Parathyroid adenoma (tissue), 2 donors: ENCODE data around the gene CMBL.

Experiments used
- H2AFZ ChIP-seq: fragments of 300-600 bp; sonication (generic); one replicate; pipeline ENCODE4 v1.7.0; 2017; ENCODE audit warnings: antibody characterized with exemption, mild to moderate bottlenecking
- H3K27ac ChIP-seq: fragments of 300-600 bp; sonication (generic); one replicate; pipeline ENCODE4 v1.7.0; 2017
- H3K27me3 ChIP-seq: fragments of 300-600 bp; sonication (generic); one replicate; pipeline ENCODE4 v1.7.0; 2017; ENCODE audit warnings: low read length; ENCODE audit not compliant: control insufficient read depth, insufficient read depth
- H3K36me3 ChIP-seq: fragments of 300-600 bp; sonication (generic); one replicate; pipeline ENCODE4 v1.7.0; 2017; ENCODE audit warnings: low read length; ENCODE audit not compliant: control insufficient read depth, insufficient read depth
- H3K4me1 ChIP-seq: fragments of 300-600 bp; sonication (generic); one replicate; pipeline ENCODE4 v1.7.0; 2017; ENCODE audit warnings: control low read depth
- H3K4me2 ChIP-seq: fragments of 300-600 bp; sonication (generic); one replicate; pipeline ENCODE4 v1.7.0; 2017; ENCODE audit warnings: low read length
- H3K4me3 ChIP-seq: fragments of 300-600 bp; sonication (generic); one replicate; pipeline ENCODE4 v1.7.0; 2017; ENCODE audit warnings: low read depth, low read length
- H3K79me2 ChIP-seq: fragments of 300-600 bp; sonication (generic); one replicate; pipeline ENCODE4 v1.7.0; 2017; ENCODE audit warnings: control low read depth
- H3K9ac ChIP-seq: fragments of 300-600 bp; sonication (generic); one replicate; pipeline ENCODE4 v1.7.0; 2017; ENCODE audit warnings: mild to moderate bottlenecking
- H3K9me3 ChIP-seq: fragments of 300-600 bp; sonication (generic); one replicate; pipeline ENCODE4 v1.7.0; 2017; ENCODE audit warnings: low read length; ENCODE audit not compliant: control insufficient read depth
- CTCF ChIP-seq: fragments of 300-600 bp; sonication (generic); IDR thresholded peaks from one replicate; pipeline ENCODE4 v1.7.0; 2017; ENCODE audit warnings: antibody characterized with exemption, mild to moderate bottlenecking
- donor health status: primary hyperparathyroidism.

CMBL gene

DNA sequence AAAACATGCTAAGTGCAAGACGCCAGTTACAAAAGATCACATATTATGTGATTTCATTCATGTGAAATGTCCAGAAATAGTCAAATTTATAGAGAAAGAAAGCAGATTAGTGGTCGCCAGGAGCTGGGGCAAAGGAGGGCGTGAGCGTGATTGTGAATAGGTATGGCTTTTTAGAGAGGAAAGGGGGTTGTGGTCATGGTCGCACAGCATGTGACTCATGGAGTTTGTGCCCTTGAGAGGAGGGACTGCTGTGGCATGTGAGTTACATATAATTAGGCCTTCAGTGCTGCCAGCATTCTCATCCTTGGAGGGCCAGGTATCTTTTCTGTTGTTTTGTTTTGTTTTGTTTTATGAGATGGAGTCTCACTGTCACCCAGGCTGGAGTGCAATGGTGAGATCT, 24.6 kb upstream of the CMBL start:
- Histone ChIP-seq H3K4me1 (peaks cover 12% of the 10 kb centered on the region), H3K9ac (no peak overlapping the region), H3K4me3 (no peak overlapping the region), H3K79me2 (no peaks in the 10 kb centered on the region), H2AFZ (no peak overlapping the region), H3K27ac (no peak overlapping the region), H3K36me3 (no peaks in the 10 kb centered on the region), H3K4me2 (no peak overlapping the region), H3K27me3 (no peaks in the 10 kb centered on the region), H3K9me3 (no peaks in the 10 kb centered on the region)
- no peak for TF ChIP-seq CTCF

- Histone ChIP-seq H3K27ac (no peak overlapping the region), H3K9ac (no peak overlapping the region), H3K36me3 (no peaks in the 10 kb centered on the region), H2AFZ (peak overlapping the region; percentile 70), H3K4me2 (no peak overlapping the region), H3K27me3 (no peaks in the 10 kb centered on the region), H3K9me3 (no peaks in the 10 kb centered on the region), H3K4me3 (no peak overlapping the region), H3K79me2 (no peaks in the 10 kb centered on the region), H3K4me1 (peaks cover 12% of the 10 kb centered on the region)
- no peak for TF ChIP-seq CTCF
Measured at GRCh38 chr5:10331341-10331796, 23.7 kb upstream of the CMBL start.

DNA sequence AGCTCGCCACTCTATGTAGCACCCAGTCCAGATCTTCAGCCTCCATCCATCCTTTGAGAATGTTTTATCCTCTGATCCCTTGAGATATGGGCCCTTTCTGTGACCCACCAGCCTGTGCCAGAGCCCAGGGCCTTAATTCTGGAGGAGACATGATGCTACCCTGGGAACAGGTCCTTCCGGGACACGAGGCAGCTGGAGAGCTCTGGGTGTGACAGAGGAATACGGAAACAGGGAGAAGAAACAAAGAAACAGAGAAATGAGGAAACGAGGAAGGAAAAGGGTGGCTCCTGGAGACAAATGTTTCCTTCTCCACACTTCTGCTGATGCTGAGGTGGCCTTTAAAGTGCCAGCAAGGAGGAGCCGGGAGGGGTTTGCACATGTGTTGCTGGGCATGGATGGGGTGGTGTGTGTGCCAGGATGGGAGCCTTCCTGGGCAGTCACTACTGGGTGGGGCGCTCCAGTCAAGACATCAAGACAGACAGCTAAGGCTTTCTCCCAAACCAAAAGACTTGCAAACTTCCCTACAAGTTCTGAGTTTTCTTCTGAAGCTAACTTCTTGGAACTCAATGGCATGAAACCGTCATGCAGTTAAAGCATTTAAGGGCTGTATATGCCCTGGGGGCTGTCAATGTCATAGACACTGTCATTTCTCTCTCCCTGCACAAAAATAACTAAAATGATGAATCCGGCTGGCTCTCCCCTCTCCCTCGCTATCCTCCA, 23.0 kb upstream of the CMBL start:
- H3K79me2 ChIP-seq = no peaks in the 10 kb centered on the region
- H3K36me3 ChIP-seq = no peaks in the 10 kb centered on the region
- H3K4me3 ChIP-seq = no peak overlapping the region
- H3K27me3 ChIP-seq = no peaks in the 10 kb centered on the region
- H3K9me3 ChIP-seq = no peaks in the 10 kb centered on the region
- no peak overlapping the region for H3K4me2 ChIP-seq
- H2AFZ ChIP-seq = peak overlapping the region; percentile 31
- no peak for TF ChIP-seq CTCF
- no peak overlapping the region for H3K9ac ChIP-seq
- H3K27ac ChIP-seq = peak overlapping the region; percentile 33
- peaks cover 12% of the 10 kb centered on the region for H3K4me1 ChIP-seq

DNA sequence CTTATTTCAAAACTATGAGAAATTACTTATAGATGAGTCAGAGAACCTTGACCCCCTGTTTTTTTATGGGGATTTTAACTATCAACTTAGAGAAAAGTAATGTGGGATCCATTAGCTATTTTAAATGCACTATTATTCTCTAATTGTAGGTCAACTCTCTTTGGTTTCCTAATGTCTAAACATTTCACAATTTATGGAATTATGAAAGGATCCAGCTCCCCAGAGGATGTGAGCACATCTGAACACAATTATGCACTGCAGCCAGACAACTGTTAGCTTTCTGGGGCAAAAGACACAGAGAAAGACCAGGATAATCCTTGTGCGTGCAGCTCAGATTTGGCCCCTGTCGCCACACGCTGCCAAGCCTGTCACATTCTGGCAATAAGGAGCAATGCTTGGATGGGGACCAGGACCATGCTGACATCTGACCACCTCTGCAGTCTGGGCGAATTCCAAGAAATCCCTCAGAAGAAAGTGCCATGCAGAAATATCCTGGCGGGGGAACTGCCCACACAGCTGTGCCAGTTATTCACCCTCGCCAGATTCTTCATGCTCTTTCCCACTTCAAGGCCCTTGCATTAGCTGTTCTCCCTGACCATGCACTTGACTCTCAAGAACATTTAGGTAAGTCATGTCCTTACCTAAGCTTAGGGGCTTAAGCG, 22.2 kb upstream of the CMBL start:
- H3K79me2 ChIP-seq = no peaks in the 10 kb centered on the region
- H3K4me3 ChIP-seq = no peak overlapping the region
- H3K27ac ChIP-seq = peak overlapping the region; percentile 33
- H3K27me3 ChIP-seq = no peaks in the 10 kb centered on the region
- no peak overlapping the region for H3K4me2 ChIP-seq
- peak overlapping the region; percentile 31 for H2AFZ ChIP-seq
- peaks cover 15% of the 10 kb centered on the region for H3K4me1 ChIP-seq
- no peak for TF ChIP-seq CTCF
- H3K9me3 ChIP-seq = no peaks in the 10 kb centered on the region
- no peaks in the 10 kb centered on the region for H3K36me3 ChIP-seq
- no peak overlapping the region for H3K9ac ChIP-seq

DNA sequence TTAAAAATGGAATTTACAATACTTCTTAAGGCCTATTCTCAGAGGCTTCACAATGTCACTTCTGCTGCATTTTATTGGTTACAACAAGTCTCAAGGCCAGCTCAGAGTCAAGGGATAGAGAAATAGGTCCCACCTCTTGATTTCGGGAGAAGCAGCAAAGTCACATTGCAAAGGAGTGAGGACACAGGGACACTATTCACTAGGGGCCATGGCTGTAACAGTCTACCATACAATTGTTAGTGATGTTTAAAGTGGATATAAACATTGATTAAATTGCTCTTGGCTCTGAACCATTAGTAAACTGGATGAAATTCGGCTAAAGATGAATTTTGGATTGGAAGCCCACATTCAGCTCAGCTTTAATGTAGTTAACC, 21.7 kb upstream of the CMBL start:
- H3K9me3 ChIP-seq = no peaks in the 10 kb centered on the region
- no peaks in the 10 kb centered on the region for H3K36me3 ChIP-seq
- no peak for TF ChIP-seq CTCF
- no peak overlapping the region for H3K27ac ChIP-seq
- H3K4me3 ChIP-seq = no peak overlapping the region
- H3K4me1 ChIP-seq = peaks cover 20% of the 10 kb centered on the region
- no peak overlapping the region for H3K9ac ChIP-seq
- no peaks in the 10 kb centered on the region for H3K27me3 ChIP-seq
- H3K79me2 ChIP-seq = no peaks in the 10 kb centered on the region
- no peak overlapping the region for H3K4me2 ChIP-seq
- H2AFZ ChIP-seq = peak overlapping the region; percentile 7
